Measurements from ENCODE around the gene EPHB2.

Gene EPHB2

DNA sequence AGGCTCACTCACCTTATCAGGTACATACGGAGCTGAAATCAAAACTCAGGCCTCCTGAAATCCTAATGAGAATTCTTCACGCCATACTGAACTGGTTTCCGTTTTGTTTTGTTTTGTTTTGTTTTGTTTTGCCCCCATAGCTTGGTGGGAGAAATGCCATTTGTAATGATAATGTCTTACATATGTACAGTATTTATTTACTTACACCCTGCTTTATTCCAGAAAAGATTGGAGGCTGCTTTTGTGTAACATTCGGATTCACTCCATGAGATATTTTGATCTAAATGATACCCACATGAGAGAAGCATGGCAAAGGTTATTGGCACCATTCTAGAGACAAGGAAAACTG, 84.7 kb downstream of the EPHB2 start:
- H3K4me1 ChIP-seq (ENCODE audit: control insufficient read depth, insufficient read depth, low read length) = no peaks in the 10 kb centered on the region
- POLR2A ChIA-PET = no interaction called here
- TF ChIP-seq, protein P1, sequence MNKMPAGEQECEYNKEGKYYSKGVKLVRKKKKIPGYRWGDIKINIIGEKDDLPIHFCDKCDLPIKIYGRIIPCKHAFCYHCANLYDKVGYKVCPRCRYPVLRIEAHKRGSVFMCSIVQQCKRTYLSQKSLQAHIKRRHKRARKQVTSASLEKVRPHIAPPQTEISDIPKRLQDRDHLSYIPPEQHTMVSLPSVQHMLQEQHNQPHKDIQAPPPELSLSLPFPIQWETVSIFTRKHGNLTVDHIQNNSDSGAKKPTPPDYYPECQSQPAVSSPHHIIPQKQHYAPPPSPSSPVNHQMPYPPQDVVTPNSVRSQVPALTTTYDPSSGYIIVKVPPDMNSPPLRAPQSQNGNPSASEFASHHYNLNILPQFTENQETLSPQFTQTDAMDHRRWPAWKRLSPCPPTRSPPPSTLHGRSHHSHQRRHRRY (tag by site-specific recombination; IDR thresholded peaks at IDR 0.05) = no peak
- H3K4me3 ChIP-seq (ENCODE audit: low read depth, low read length) = no peak overlapping the region
- no peak overlapping the region for H3K27ac ChIP-seq (ENCODE audit: extremely low read depth, low read depth, low read length)
- no peaks in the 10 kb centered on the region for H3K9me3 ChIP-seq (ENCODE audit: control insufficient read depth, insufficient read depth, low read depth, low read length)
- CTCF ChIA-PET = interaction anchor here (1.0 to 1.1 kb wide), 2 partner anchors 67 to 90 kb away, joined by 3 read pairs; no protein-coding TSS in a partner anchor
- H3K36me3 ChIP-seq (ENCODE audit: control insufficient read depth in 2 of 2, insufficient read depth in 1 of 2, low read length in 2 of 2) = no peaks in the 10 kb centered on the region

DNA sequence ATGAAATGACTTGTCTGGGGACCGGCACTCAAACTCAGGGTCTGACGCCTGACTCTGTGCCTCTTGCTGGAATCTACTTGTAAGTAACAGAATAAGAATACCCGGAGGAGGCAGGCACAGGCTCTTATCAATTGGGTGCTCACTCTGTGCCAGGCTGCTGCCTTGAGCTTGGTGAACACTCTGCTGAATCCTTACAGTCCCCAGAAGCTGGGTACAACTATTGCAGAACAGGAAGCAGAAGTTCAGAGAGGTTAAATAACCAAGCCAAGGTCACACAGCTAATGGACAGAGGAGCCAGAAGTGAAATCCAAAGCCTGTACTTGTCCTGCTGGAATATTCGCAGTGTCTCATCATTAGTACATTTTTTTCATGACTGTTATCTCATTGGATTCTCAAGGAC, 86.0 kb downstream of the EPHB2 start:
- Histone ChIP-seq H3K9me3 (ENCODE audit: control insufficient read depth, insufficient read depth, low read depth, low read length) (no peaks in the 10 kb centered on the region), H3K4me3 (ENCODE audit: low read depth, low read length) (no peak overlapping the region), H3K36me3 (ENCODE audit: control insufficient read depth in 2 of 2, insufficient read depth in 1 of 2, low read length in 2 of 2) (no peaks in the 10 kb centered on the region), H3K4me1 (ENCODE audit: control insufficient read depth, insufficient read depth, low read length) (no peaks in the 10 kb centered on the region), H3K27ac (ENCODE audit: extremely low read depth, low read depth, low read length) (no peak overlapping the region)
- ChIA-PET CTCF (no interaction called here), POLR2A (no interaction called here)
- TF ChIP-seq ZNF555 (tag by site-specific recombination; conservative IDR thresholded peaks at IDR 0.05) (no peak), ZNF768 (tag by site-specific recombination; IDR thresholded peaks at IDR 0.05) (peak; percentile 61; the same call in 1 of the 2 replicates), MZF1 (tag by site-specific recombination; IDR thresholded peaks at IDR 0.05; ENCODE audit: borderline replicate concordance) (peak; percentile 63; the same call in 1 of the 2 replicates)
- TF ChIP-seq, protein P2, sequence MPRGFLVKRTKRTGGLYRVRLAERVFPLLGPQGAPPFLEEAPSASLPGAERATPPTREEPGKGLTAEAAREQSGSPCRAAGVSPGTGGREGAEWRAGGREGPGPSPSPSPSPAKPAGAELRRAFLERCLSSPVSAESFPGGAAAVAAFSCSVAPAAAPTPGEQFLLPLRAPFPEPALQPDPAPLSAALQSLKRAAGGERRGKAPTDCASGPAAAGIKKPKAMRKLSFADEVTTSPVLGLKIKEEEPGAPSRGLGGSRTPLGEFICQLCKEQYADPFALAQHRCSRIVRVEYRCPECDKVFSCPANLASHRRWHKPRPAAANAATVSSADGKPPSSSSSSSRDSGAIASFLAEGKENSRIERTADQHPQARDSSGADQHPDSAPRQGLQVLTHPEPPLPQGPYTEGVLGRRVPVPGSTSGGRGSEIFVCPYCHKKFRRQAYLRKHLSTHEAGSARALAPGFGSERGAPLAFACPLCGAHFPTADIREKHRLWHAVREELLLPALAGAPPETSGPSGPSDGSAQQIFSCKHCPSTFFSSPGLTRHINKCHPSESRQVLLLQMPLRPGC (tag by site-specific recombination; IDR thresholded peaks at IDR 0.05) = no peak

DNA sequence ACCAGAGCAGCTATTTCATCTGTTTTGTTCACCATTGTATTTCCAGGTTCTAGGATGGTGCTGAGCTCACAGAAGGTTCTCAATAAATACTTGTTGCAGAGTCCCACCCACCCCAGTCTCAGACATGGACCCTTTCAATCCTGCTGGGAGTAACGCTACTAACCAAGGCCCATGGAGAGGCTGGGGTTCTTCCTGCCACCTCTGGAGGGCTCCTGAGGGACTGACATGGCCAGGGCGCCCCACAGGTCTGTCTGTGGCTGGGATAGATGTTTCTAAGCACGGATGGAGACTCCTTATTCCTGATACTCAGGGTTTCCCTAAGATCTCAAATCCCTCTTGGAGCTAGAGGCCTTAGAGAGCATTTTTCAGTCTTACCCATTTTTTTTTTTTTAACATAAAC, 87.4 kb downstream of the EPHB2 start:
- H3K4me1 ChIP-seq (ENCODE audit: control insufficient read depth, insufficient read depth, low read length) = no peaks in the 10 kb centered on the region
- H3K36me3 ChIP-seq (ENCODE audit: control insufficient read depth in 2 of 2, insufficient read depth in 1 of 2, low read length in 2 of 2) = no peaks in the 10 kb centered on the region
- CTCF ChIA-PET = no interaction called here
- H3K4me3 ChIP-seq (ENCODE audit: low read depth, low read length) = no peak overlapping the region
- POLR2A ChIA-PET = no interaction called here
- H3K9me3 ChIP-seq (ENCODE audit: control insufficient read depth, insufficient read depth, low read depth, low read length) = no peaks in the 10 kb centered on the region
- no peak for TF ChIP-seq IKZF3 (tag by site-specific recombination; IDR thresholded peaks at IDR 0.05)
- no peak for TF ChIP-seq ZNF654 (tag by site-specific recombination; IDR thresholded peaks at IDR 0.05; ENCODE audit: low read depth)
- no peak for TF ChIP-seq ZFP37 (tag by site-specific recombination; IDR thresholded peaks at IDR 0.05)
- TF ChIP-seq, protein P3, sequence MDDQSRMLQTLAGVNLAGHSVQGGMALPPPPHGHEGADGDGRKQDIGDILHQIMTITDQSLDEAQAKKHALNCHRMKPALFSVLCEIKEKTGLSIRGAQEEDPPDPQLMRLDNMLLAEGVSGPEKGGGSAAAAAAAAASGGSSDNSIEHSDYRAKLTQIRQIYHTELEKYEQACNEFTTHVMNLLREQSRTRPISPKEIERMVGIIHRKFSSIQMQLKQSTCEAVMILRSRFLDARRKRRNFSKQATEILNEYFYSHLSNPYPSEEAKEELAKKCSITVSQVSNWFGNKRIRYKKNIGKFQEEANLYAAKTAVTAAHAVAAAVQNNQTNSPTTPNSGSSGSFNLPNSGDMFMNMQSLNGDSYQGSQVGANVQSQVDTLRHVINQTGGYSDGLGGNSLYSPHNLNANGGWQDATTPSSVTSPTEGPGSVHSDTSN (CRISPR knock-in tag; IDR thresholded peaks at IDR 0.05) = no peak
- TF ChIP-seq, protein P4, sequence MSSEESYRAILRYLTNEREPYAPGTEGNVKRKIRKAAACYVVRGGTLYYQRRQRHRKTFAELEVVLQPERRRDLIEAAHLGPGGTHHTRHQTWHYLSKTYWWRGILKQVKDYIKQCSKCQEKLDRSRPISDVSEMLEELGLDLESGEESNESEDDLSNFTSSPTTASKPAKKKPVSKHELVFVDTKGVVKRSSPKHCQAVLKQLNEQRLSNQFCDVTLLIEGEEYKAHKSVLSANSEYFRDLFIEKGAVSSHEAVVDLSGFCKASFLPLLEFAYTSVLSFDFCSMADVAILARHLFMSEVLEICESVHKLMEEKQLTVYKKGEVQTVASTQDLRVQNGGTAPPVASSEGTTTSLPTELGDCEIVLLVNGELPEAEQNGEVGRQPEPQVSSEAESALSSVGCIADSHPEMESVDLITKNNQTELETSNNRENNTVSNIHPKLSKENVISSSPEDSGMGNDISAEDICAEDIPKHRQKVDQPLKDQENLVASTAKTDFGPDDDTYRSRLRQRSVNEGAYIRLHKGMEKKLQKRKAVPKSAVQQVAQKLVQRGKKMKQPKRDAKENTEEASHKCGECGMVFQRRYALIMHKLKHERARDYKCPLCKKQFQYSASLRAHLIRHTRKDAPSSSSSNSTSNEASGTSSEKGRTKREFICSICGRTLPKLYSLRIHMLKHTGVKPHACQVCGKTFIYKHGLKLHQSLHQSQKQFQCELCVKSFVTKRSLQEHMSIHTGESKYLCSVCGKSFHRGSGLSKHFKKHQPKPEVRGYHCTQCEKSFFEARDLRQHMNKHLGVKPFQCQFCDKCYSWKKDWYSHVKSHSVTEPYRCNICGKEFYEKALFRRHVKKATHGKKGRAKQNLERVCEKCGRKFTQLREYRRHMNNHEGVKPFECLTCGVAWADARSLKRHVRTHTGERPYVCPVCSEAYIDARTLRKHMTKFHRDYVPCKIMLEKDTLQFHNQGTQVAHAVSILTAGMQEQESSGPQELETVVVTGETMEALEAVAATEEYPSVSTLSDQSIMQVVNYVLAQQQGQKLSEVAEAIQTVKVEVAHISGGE (tag by site-specific recombination; conservative IDR thresholded peaks at IDR 0.05; ENCODE audit: low read depth) = no peak
- no peak for TF ChIP-seq ZNF426 (tag by site-specific recombination; IDR thresholded peaks at IDR 0.05)
- no peak for TF ChIP-seq PRDM1 (tag by site-specific recombination; IDR thresholded peaks at IDR 0.05)
- no peak for TF ChIP-seq ZNF610 (tag by site-specific recombination; IDR thresholded peaks at IDR 0.05; ENCODE audit: borderline replicate concordance)
- TF ChIP-seq ZNF140 (tag by site-specific recombination; IDR thresholded peaks at IDR 0.05) = no peak
- no peak for TF ChIP-seq ZBTB21 (tag by site-specific recombination; IDR thresholded peaks at IDR 0.05)
- TF ChIP-seq ZNF266 (tag by site-specific recombination; IDR thresholded peaks at IDR 0.05; ENCODE audit: low read depth) = no peak
- TF ChIP-seq, protein P5, sequence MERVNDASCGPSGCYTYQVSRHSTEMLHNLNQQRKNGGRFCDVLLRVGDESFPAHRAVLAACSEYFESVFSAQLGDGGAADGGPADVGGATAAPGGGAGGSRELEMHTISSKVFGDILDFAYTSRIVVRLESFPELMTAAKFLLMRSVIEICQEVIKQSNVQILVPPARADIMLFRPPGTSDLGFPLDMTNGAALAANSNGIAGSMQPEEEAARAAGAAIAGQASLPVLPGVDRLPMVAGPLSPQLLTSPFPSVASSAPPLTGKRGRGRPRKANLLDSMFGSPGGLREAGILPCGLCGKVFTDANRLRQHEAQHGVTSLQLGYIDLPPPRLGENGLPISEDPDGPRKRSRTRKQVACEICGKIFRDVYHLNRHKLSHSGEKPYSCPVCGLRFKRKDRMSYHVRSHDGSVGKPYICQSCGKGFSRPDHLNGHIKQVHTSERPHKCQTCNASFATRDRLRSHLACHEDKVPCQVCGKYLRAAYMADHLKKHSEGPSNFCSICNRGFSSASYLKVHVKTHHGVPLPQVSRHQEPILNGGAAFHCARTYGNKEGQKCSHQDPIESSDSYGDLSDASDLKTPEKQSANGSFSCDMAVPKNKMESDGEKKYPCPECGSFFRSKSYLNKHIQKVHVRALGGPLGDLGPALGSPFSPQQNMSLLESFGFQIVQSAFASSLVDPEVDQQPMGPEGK (tag by site-specific recombination; IDR thresholded peaks at IDR 0.05) = no peak
- no peak overlapping the region for H3K27ac ChIP-seq (ENCODE audit: extremely low read depth, low read depth, low read length)

Measured in HEK293 (cell line).